Femur (tissue), 1 donor: ENCODE results near the gene ZBTB6.
A peak's percentile ranks its signal among the peaks of the same experiment; 100 is the strongest.

Source experiments
- DNase-seq: peaks from one replicate; pipeline ENCODE4 v3.0.0-alpha.2; 2017

The ZBTB6 gene, protein sequence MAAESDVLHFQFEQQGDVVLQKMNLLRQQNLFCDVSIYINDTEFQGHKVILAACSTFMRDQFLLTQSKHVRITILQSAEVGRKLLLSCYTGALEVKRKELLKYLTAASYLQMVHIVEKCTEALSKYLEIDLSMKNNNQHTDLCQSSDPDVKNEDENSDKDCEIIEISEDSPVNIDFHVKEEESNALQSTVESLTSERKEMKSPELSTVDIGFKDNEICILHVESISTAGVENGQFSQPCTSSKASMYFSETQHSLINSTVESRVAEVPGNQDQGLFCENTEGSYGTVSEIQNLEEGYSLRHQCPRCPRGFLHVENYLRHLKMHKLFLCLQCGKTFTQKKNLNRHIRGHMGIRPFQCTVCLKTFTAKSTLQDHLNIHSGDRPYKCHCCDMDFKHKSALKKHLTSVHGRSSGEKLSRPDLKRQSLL

DNA sequence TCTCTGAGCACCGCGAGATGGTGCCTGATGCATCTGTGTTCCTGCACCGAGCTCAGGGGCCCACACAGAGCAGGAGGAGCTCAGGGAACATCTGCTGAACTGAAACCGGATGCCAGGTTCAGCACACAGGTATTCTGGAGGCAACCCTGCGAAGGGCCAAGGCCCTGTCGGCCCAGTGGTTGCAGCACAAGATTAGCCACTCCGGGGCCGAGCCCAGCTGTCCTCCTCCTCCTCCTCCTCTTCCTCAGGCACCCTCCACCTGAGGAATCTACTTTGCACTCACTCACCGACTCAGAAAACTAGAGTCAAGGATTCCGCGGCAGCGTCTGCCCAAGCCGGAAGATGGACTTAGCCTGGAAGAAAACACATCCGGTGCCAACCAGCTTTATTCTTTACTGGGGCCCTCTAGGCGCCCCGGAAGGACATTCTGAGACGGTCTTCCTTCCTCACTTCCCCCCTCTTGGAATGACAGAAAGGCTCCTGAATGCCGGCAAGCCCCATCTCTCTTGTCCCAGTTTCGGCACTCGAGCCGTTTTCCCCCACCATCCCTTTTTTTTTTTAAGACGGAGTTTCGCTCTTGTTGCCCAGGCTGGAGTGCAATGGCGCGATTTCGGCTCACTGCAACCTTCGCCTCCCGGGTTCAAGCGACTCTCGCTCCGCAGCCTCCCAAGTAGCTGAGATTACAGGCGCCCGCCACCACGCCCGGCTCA lies at the start of gene ZBTB6:
Gene ZBTB6 (minus strand): TSS at position 360 of the 710 bp plus-strand sequence. CDS start 1,251 bp downstream, outside the sequence.
- DNase-seq = peak; percentile 86

DNA sequence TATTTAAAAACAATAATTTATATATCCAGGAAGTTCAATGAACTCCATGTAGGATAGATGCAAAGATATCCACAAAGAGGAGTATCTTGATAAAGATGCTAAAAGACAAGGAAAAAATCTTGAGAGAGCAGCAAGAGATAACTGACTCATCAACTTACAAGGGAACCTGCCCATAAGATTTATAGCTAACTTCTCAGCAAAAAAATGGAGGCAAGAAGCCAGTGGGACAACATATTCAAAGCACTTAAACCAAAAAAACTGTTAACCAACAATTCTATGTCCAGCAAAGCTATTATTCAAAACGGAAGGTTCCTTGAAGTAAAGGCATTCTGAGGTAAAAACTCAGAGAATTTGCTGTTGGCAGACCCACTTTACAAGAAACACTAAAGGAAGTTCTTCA lies 48.0 kb upstream of the ZBTB6 start:
- DNase-seq = no peak

DNA sequence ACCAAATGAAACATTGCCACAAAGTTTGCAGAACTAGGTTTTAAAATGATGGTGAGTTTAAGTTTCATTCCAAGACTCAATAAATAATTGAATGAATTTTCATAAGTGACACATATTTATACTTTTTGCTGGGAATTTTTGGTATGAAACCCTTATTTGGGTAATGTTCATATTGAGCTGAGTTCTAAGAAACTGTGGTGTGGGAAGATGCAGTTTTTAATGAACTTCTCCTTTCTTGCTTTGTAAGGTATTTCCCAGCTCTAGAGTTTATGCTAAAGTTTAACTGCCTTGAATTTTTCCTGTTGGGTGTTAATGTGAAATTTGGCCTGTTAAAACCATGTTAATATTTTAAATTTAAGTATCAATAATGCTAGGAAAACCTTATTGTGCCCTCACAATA lies 42.8 kb upstream of the ZBTB6 start:
- no peak for DNase-seq

DNA sequence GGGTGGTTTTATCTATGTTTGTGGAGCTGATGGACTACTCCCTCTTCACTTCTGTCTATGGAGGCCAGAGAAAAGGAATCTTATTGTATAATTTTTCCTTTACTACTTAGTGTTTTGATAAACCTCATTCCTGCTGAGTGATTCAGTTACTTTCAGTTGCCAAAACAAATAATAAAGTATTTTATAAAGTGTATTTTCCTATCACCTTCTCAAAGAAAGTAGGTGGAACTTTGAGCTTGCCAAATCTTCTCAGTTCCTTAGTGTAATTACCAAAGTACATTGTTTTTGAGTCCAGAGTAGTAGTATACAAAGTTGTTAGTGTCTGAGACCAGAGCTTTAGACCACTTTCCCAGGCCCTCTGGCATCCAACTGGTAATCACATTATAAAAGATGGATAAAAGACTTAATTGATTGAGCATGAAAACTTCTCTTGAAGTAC lies 41.1 kb upstream of the ZBTB6 start:
- DNase-seq = no peak

DNA sequence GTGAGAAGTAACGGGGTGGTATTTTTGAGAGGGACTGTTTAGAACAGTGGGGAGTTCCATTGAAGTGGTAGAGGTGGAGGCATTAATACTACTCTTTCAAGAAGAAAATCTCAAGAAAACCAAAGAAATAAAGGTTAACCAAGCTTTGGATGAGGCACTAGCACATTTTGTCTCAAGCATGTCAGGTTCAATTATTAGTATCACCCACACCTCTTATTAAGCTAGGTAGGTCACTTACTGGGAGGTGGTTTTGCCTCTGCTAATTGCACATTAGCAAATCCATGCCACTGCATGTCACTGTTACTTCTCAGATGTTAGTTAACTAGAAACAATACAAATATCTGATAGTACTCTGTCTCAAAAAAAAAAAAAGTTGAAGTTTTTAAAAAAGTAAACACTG lies 37.9 kb upstream of the ZBTB6 start:
- no peak for DNase-seq

DNA sequence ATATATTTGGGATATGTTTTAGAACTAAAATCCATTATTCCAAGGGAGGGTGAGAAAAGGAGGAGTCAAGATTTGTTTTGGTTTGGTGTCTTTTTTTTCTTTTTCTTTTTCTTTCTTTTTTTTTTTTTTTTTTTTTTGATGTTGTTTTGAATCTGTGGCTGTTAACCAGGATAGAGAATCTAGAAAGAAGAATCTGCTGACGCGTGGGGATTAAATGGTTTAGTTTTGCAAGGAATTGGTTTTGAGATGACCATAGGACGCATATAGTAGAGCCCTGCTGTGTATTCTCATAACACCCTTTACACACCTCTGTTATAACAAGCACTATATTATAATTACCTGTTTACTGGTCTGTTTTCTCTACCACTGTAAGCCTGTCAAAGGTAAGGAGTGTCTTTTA lies 37.1 kb upstream of the ZBTB6 start:
- DNase-seq = no peak

DNA sequence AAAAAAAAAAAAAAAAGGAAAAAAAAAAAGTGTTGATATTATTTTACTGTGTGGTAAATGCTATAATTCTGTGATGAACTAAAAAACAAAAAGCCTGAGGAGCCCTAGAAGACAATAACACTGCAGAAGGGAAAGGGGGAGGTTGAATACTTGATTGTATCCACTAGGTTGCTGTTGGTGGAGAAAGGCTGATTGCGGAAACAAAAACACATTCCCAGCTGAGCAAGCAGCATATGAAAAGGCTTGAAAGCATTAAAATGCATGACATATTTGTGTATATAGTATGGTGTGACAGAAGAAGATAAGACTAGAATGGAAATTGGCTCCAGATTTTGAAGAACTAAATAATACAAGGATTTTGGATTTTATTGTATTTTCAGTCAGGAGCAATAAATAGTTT lies 36.6 kb upstream of the ZBTB6 start:
- DNase-seq = no peak

DNA sequence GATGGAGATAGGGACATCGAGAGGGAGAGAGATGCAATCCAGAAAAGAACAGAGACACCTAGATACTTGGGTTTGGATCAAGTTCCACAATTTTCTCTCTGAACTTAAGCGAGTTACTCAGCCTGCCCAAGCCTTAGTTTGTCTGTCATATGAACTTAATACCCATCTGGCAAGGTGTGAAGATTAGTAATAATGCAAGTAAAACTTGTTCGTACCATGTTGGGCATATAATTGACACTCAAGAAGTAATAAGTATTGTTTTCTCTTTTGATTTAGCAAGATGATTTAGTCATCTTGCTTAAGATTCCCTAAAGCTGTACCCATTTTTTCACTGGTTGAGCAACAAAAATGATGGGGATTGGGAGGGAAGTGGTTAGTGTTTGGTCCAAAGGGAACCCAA lies 35.2 kb upstream of the ZBTB6 start:
- no peak for DNase-seq

DNA sequence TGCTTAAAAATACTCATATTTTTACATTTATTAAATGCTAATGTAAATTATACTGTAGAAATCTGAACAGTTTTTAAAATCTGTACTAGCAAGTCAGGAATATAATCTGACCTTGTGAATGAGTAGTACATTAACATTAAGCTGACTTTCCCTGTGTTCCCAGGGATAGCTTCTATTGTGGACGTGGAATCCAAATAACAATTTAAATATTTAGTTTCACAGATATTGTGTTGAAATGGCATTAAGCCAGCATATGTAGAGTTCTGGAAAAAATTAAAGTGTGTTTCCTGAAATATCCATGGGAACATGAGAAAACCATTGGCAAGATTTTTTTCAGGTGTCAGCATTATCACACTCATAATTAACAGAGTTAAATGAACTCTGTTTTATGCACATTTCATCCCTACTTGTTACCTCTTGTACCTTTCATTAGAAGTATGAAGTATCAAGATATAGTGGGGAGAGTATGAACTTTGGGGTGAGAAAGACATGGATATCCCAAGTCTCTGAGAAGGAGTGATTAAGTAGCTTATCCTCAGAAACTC lies 33.4 kb upstream of the ZBTB6 start:
- no peak for DNase-seq

DNA sequence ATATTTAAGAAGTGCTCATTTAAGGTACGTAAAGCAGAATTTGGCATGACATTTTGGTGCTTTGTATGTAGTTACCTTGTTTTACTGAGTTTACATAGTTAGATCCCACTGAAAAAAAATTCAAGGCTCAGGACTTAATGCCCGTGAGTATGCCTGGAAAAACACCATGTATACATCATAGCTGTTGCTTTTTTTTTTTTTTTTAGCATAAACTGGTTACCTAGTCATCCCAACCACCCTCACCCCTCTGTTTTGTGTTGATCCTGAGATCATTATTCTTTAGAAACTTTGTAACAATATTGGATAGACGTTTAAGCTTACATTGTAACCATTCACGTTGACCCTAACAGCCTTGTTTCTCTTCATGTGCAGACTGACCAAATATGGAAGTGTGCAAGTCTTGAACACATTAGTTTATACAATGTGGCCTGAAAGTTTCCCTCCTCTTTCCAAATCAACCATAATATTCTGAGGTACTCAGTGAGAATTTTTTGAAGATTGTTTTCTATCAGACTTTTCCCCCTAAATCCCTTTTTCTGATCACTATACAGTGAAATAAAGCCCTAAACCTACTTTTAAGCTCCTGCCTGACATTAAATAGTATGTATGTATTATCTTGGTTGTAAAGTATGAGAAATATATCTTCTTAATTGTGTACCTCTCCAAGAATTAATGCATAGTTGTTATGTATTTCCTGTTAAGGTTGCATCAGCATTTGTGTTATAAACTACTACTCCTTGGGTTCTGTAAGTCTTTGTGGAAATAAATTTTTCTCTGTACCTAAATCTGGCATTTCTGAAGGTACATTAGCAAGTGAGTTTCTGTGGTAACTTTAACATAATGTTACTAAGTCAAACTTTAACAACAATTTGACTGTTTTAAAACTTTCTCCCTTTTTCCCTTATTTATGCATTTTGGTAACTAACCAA lies 32.1 kb upstream of the ZBTB6 start:
- DNase-seq = no peak

DNA sequence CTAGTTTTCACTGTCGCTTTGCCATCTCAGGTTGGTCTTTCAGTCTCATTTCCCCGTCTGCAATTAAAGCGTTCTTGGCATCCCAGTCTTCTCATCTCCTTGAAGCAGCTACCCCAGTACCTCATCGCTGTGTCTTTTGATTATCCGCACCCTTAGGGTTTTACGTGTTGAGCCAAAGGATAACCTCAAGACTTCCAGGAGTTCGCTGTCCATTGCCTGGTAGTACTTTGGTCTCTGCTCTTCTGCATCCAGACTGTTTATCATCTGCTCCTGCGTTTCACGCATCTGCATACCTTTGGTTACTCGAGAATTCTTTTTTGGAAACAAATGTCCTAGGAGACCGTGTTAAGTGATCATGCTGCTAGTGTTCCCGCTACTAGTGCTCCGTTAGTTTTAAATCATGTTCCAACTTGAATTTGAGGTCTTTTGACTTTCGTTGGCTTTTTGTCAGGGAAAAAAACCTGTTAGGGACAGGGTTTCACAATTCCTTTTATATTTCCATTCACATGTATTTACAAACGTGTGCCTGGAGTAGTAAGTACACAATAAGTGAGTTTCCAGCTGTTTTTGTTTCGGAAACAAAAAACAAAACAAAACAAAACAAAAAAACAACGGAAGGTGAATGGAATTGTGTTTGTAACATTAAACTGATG lies 28.6 kb upstream of the ZBTB6 start:
- no peak for DNase-seq

DNA sequence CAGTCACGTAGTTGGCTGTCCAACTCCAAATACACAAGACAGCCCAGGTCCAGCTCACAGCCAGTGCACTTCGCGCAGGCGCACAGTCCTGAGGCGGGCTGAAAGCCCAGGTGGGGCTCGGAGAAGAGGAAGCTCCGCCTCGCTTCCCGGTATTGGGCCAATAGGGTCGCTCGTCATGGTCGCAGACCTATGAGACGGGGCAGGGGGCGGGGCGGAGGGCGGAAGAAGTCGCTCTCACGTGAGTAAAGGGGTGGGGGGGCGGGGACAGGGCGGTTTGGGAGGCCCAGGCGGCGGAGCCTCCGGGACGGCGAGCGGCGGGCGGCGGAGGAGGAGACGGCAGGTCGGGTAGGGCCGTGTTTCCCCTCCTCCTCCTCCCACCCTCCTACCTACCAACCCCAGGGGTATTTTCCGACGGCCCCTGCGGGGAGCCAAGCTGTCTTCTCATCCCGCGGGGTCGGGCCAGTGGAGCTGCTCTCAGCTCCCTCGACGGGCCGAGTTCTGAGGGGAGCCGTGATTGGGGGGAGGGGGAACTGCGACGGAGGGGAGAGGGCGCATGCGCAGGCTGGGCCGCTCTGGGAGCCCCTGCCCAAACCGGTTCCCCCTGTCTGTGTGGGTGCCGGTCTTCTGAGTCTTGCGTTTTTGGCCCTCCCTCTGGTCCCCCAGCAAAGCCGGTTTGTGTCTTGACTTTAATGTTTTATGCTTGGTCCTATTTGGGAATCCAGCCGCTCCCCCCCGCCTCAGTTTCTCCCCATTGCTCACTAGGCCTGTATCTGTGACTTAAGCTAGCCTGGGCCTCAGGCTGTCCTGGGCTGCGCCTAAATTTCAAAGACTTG lies 27.8 kb upstream of the ZBTB6 start, which contains the start of gene RABGAP1:
Gene RABGAP1 (plus strand): TSS at position 272 of the 833 bp plus-strand sequence. CDS start 16,040 bp downstream, outside the sequence.
- peak; percentile 99 for DNase-seq

DNA sequence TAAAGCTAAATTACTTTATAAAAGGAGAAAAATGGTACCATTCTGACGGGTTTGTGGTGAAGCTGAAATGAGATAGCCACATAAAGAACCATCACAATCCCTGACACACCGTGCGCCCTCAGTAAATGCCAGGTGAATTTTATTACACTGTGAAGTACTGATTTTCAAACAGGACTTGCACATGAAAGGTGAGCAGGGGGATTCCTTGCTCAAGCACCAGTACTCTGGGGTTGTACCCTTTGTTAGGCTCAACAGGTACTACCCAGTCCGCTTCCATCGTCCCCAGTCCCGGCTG lies 27.3 kb upstream of the ZBTB6 start:
- DNase-seq = no peak

DNA sequence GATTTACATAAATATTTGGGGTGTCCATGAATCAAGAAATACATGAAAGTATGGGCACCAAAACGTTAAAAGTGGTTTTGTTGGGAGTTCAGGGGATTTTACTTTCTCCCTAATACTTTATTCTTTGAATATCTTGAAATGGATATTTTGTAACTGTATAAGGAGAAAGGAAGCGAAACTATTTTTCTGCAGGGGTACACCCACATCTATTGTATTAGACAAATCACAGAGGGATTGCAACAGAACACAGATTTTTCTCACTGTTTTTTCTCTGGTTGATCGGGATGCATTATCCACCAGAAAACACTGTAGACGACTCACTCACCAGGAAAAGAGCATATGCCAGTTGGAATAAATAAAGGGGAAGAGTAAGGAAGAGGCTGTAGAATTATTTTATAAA lies 26.5 kb upstream of the ZBTB6 start:
- no peak for DNase-seq

DNA sequence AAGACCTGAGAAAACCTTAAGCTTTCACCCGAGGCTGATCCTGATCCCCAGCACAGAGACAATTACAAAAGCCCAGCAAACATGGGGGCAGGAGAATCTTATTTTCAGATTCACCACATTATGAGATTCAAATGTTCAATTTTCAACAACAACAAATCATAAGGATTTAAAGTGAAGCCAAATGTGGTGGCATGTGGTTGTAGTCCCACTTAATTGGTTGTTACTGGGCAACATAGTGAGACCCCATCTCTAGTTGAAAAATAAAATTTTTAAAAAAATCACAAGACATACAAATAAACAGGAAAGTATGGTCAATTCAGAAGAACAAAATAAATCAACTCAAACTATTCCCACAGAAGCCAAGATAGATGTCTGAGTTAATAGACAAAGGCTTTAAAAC lies 23.8 kb upstream of the ZBTB6 start:
- no peak for DNase-seq

DNA sequence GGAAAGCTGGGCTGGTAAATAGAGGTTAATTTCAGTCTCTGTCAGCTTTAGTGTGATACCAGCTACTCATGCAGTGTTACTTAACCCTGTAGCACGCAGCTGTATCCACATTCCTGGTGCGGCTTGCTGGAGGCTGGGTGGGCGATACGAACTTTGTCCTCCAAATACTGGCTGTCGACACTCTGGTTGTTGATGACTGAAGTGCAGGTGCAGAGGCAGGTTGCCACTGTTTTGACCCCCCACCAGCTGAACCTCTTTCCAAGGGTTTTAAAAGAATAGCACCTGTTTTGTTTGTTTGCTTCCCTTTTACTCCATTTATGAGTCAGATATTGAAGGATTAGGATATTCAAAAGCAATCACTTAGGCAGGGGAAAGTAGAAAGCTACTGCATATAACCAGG lies 23.3 kb upstream of the ZBTB6 start:
- DNase-seq = no peak

DNA sequence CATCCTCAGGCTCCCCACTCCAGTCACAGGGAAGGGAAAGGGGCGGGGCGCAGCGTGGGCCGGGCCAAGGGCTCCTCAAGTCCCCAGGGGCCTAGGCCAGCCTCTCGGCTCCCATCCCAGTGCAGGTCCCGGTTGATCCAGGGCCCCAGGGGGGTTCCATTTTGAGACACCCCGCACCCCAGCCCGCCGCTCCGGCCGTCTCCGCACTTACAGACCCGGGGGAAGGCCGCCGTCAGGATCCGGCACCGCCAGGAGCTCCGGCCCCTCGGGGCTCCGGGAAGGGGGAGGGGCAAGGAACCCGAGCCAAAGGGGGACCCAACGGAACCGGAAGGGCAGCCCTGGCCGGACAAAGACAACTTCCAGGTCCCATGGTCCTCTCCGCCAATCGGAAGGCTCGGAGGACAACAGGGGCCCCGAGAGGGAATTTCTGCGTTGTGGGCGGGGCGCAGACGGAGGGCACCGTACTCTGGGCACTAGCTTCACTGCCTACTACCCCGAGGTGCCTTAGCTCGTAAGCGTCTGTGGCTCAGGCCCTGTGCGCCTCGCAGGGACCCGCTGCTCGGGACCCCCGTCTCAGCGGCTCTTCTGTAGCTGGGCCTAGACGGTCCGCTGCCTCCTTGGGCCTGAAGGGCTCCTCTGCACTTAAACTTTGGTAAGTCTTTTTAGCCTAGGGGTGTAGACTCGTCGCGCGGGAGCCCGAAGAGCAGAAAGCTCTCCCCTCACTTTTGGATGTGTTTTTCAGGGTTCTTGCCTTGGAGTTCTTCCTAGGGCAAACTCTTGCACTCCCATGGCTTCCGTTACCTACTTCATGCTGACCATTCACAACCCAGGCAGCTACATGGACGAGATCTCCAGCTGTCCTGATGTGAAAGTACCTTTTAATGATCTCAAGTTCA lies 18.4 kb upstream of the ZBTB6 start, which contains the start of gene ZBTB26:
Gene ZBTB26 (minus strand): TSS at position 287 of the 896 bp plus-strand sequence. CDS start 11,578 bp downstream, outside the sequence.
- peak; percentile 96 for DNase-seq

DNA sequence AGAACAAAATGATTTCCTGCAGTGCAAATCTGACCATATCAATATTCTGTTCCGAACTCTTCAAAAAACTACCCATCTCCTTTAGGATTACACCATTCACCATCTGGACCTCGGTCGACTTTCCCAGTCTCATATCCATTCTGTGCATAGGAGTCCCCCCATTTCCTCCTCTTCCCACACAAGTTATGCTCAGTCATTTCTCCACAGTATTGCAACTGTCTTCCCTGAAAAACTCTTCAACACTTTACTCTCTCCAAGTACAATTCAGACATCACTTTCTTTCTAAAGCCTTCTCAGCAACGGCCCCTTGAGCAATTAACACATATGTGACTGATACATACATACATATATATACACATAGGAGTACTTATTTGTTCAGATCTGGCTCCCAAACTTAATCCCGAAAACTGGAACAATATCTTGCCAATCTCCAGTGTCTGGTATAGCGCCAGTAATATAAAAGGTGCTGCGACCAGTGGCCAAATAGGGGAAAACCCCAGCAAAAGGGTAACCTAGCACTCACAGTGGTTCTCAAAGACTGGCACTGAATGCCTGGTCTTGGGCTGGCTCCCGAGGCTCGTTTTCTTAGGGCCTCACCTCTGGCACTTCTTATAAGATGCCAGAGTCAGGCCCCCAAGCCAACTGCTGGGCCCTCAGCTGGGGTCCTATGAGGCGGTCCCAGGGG lies 17.6 kb upstream of the ZBTB6 start:
- DNase-seq = no peak

DNA sequence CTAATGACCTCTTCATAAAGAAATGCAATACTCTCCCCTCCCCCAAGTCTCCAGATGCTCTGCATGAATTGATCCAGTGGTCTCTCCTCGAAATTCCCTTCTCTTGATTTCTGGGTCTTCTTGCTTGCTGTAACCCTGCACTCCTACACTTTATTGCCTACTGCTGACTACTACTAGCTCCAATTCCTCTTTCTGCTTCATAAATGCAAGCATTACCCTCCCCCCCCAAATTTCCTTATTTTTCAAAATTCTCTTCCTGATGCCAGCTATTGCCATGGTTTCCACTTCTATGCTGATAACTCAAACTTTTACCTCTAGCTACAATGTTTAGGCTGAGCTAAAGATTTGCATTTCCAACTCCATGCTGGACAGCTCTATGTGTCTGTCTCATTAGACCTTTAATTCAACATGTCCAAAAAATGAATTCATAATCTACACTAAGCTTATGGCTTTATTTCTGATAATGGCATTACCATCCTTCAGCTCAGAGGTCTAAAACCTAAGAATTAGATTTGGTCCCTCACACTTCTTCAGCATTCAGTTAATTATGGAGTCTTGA lies 16.8 kb upstream of the ZBTB6 start:
- DNase-seq = no peak
